NCI-H82 (cell line): ENCODE measurements around the gene SRRM2.

Experiments
- DNase-seq: peaks from one replicate; lab custom pipeline; 2025; lab: John Stamatoyannopoulos, UW

The SRRM2 gene

GRCh38 chr16:2798723-2799204 is 46.3 kb downstream of the SRRM2 start:
- no peak for DNase-seq

DNA sequence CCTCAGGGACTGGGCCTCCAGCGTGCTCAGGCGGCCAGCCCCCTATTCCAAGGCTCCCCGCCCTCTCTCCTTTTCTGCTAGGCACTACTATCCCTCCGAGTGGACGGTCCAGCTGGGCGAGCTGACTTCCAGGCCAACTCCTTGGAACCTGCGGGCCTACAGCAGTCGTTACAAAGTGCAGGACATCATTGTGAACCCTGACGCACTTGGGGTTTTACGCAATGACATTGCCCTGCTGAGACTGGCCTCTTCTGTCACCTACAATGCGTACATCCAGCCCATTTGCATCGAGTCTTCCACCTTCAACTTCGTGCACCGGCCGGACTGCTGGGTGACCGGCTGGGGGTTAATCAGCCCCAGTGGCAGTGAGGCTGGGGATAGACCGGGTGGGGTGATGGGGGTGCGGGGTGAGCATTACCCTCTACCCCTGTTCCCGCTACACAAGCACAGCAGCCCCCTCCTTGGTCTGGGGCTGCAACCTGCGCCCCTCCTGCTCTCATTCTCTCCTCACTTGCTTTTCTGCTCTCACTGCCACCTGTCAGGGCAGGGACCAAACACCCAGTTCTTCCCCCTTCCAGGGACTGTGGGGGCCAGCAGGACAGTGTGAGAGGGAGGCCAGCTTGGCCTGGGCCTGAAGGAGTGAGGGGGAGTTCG is 46.9 kb downstream of the SRRM2 start:
- no peak for DNase-seq

DNA sequence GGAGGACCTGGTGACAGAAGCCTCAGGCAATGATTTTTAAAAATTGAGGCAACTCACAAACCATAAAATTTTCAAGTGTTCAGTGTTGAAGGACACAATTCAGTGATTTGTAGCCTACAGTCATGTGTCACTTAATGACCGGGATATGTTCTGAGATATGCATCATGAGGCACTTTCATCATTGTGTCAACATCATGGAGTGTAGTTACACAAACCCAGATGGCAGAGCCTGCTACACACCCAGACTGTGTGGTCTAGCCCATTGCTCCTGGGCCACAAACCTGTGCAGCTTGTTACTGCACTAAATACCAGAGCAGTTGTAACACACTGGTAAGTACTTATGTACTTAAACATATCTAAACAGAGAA is 47.4 kb downstream of the SRRM2 start:
- peak; percentile 32 for DNase-seq

DNA sequence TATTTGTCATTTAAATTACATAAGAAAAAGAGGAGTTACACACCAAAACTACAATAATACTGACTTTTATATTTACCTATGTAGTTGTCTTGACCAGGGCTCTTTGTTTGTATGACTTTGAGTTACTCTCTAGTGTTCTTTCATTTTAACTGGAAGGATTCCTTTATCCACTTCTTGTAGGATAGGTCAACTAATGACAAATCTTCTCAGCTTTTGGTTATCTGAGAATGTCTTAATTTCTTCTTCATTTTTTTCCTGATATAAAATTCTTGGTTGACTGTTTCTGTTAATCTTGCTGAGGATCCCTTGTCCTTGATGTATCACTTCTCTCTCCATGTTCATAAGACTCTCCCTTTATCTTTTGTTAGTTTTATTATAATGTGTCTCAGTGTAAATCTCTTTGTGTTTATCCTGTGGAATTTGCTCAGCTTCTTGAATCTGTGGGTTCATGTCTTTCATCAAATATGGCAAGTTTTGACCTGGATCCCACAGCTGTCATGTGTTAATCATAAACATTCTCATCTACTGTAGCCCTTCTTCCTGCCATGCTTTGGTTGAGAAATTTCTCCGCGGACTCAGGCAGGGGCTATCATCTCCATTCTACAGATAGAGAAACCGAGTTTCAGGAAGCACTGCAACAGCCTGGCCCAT is 51.2 kb downstream of the SRRM2 start:
- no peak for DNase-seq

GRCh38 chr16:2804728-2805127 is 52.3 kb downstream of the SRRM2 start:
- DNase-seq: no peak

- no peak for DNase-seq
These were observed 53.8 kb downstream of the SRRM2 start for GRCh38 chr16:2806286-2806685.

DNA sequence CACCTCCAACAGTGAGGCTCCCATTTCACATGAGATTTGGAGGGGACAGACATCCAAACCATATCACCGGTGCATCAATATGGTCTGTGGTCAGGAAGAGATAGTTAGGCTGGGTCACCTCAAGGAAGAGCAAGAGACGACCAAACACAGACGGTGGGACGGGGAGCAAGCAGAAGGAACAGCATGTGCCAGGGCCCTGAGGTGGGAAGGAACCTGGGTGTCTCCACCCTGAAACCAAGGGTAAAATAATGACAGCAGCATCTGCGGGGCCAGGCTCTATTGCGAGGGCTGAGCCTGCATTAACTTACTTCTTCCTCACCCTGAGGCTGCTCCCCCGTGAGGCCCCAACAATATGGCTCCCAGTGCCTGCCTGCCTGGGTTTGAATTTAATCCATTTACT is 55.7 kb downstream of the SRRM2 start:
- DNase-seq: no peak

DNA sequence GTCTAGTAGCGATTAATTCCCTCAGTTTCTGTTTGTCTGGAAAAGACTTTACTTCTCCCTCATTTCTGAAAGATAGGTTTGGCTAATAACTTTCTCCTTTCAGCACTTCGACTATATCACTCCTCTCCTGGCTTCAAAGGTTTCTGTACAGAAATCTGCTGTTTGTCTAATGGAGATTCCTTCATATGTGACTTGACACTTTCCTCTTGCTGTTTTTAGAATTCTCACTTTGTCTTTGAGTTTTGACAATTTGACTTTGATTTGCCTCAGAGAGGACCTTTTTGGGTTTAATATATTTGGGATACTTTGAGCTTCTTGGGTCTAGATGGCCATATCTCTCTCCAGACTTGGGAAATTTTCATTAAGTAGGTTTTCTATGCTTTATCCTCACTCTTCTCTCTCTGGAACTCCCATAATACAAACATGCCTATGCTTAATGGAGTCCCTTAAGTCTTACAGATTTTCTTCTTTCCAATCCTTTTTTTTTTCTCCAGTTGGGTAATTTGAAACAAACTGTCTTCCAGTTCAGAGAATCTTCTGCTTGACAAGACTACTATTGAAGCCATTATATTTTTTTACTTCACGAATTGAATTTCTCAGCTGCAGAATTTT is 56.8 kb downstream of the SRRM2 start:
- DNase-seq: no peak

GRCh38 chr16:2810651-2811050 is 58.2 kb downstream of the SRRM2 start:
- DNase-seq: no peak

DNA sequence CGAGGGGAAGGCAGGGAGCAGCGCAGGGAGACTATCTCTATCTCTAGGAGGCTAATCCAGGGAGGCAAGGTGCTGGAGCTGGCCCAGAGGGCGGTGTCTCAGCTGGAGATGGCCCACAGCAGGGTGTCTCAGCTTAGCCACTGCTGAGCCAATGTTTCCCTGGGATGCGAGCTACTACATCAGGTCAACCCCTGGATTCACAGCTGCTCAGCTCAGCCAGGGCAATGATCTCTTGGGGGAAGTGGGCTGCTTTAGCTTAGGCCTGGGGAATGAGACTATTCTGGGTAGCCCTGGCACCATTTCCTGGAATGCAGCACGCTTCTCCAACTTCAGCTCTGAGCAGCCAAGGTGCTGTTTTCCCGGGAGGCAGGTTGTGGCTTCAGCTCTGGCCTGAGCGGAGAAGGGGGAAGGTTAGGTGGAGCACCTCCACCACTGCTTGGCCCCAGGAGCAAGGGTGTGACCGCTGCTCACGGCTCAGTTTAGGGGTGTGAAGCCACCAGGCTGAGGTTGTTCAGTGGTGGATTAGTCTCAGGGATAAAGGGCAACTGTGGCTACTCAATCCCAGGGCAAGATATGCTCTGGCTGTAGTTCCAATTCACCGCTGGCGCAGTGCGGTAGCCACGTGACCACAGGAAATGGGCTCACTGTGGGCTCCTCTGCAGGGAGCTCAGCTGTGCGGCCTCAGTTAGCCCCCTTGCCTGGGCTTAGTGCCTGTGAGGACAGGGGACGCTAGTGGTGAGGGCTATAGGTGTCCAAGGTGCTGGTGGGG is 59.4 kb downstream of the SRRM2 start:
- peak; percentile 40 for DNase-seq

DNA sequence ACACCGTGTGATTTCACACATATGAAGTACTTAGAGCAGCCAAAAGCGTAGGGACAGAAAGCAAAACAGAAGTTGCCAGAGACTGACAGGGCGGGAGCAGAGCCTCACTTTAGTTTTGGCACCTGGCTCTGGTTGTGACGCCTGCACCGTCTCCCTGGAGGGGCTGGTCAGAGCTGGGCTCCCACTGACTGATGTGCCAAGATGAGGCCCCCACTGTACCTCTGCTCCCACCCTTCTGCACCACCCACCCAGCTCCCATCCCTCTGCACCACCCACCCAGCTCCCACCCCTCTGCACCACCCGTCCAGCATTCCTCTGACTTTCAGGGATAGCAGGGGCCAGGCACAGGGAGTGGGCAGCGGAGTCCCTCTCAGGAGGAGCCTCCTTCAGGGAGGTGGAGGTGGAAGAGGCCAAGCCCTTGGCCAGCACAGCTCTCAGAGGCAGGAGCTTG is 61.4 kb downstream of the SRRM2 start:
- DNase-seq: no peak

GRCh38 chr16:2814551-2815298 is 62.3 kb downstream of the SRRM2 start:
- no peak for DNase-seq

GRCh38 chr16:2815299-2815771 is 62.9 kb downstream of the SRRM2 start:
- no peak for DNase-seq

- DNase-seq: peak; percentile 81
These were observed 64.4 kb downstream of the SRRM2 start, which contains the start of gene PRSS21 for GRCh38 chr16:2816751-2817339. Gene PRSS21 (plus strand): TSS chr16:2817237. CDS start chr16:2817269, 32 bp downstream.

- peak; percentile 49 for DNase-seq
These were observed 65.2 kb downstream of the SRRM2 start for GRCh38 chr16:2817340-2818271.

DNA sequence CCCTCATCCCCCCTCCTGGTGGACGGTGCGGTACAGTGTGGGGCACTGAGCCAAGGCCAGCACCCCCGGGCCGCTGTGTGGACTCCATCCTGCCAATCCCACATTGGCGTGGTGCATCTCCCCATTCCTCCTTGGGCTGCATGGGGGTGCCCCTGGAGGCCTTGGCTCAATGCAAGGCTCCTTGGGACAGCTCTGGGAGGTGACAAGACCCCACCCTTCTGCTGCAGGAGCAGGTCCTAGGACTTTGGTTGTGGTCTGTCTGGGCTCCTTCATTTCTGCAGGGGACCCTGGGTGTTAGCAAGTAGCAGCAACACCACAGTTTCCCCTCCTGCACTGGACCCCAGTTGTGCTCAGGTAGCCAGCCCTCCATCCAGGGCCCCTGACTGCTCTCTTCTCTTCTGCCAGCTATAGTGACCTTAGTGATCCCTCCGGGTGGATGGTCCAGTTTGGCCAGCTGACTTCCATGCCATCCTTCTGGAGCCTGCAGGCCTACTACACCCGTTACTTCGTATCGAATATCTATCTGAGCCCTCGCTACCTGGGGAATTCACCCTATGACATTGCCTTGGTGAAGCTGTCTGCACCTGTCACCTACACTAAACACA is 65.9 kb downstream of the SRRM2 start:
- no peak for DNase-seq

GRCh38 chr16:2819179-2819938 is 66.9 kb downstream of the SRRM2 start:
- DNase-seq: no peak

DNA sequence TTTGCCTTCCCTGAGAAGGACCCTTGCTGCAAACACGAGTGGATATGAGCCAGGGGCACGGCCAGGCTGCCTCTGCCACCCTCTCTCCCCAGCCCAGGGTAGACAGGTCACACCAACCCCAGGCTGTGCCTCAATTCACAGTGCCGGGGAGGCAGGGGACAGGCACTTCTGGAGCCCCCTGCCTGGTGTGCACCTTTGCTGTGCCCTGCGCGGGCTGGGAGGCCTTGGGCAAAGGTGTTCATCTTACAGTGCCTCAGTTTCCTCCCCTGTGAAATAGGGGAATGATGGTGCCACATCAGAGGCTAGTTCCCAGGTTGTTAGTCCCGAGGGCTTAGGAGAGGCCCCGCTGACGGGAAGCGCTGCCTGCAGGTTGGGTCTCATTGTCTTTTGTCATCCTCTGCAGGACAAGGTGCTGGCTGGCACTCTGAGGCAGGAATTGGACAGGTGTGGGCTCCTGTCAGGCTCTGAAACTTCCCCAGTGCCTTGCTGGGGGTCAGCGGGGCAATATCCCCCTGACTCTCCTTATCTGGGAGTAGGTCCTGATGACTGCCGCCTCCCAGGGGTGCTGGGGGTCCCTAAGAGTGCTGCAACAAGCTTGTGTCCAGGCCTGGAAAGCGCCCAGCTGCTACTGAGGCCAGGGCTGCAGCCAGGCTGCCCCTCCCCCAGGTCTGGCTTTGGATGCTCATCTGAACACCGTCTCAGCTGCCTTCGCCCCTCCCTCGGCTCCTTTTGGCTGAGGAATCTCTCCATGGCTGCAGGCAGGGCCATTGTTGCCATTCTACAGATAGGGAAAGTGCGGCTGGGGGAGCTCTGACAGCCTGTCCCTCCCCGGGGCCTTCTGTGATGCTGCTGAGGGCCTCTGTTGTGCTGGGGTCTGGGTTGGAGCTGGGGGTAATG is 67.7 kb downstream of the SRRM2 start:
- no peak for DNase-seq
